A673 (cell line): ENCODE results near the gene CST1. TPM values are rescaled to one million over a fixed set of nuclear protein-coding genes. Genes with fewer than 3 reads are reported as not detected.
"Not testable (repeated sequence)": the region's sequence is repeated elsewhere in the genome, so short reads cannot be mapped to it uniquely, and the experiment has no call there.

Experiments used
- BruUV-seq: library from RNA; stranded (reverse); fragments of 400-500 nt; replicated peaks from 2 replicates; lab custom pipeline; 2021; lab: Mats Ljungman, UMichigan
- CTCF ChIA-PET: fragments of 300-600 bp; sonication (Branson Sonifier 250); formaldehyde crosslinking; loops from one replicate; lab custom pipeline; 2022; ENCODE audit warnings: antibody characterized with exemption; lab: Charles Lee
- POLR2A ChIA-PET: fragments of 300-600 bp; sonication (Branson Sonifier 250); formaldehyde crosslinking; loops from one replicate; lab custom pipeline; 2022; ENCODE audit warnings: antibody characterized with exemption; ENCODE audit not compliant: low non-redundant PET; lab: Charles Lee
- DNase-seq: peaks from one replicate; pipeline ENCODE4 v3.0.0-alpha.2; 2015; ENCODE audit warnings: low spot score
- H3K27ac ChIP-seq: fragments of 200-600 bp; sonication (generic); 2 replicates; pipeline ENCODE4 v1.5.1; 2016; ENCODE audit warnings: mixed run types, low read depth, mild to moderate bottlenecking, mixed read lengths, antibody characterized with exemption, low read length; ENCODE audit not compliant: poor library complexity, severe bottlenecking
- H3K27me3 ChIP-seq: fragments of 200-600 bp; sonication (generic); replicated peaks from 2 replicates; pipeline ENCODE4 v1.6.1; 2017; ENCODE audit warnings: mixed run types, low read depth, mild to moderate bottlenecking, mixed read lengths, antibody characterized with exemption, low read length; ENCODE audit not compliant: insufficient read depth, poor library complexity
- H3K36me3 ChIP-seq: fragments of 200-600 bp; sonication (generic); 2 replicates; pipeline ENCODE4 v1.6.1; 2016; ENCODE audit warnings: mixed run types, mild to moderate bottlenecking, mixed read lengths, antibody characterized with exemption, low read length; ENCODE audit not compliant: insufficient read depth, poor library complexity, severe bottlenecking
- H3K4me1 ChIP-seq: fragments of 200-600 bp; sonication (generic); 2 replicates; pipeline ENCODE4 v1.6.1; 2017; ENCODE audit warnings: mixed run types, mild to moderate bottlenecking, mixed read lengths, antibody characterized with exemption, low read length; ENCODE audit not compliant: insufficient read depth, poor library complexity, severe bottlenecking
- H3K4me3 ChIP-seq: fragments of 200-600 bp; sonication (generic); 2 replicates; pipeline ENCODE4 v1.5.1; 2016; ENCODE audit warnings: low read depth, mixed run types, mild to moderate bottlenecking, mixed read lengths, low read length; ENCODE audit not compliant: poor library complexity, severe bottlenecking
- H3K9me3 ChIP-seq: fragments of 200-600 bp; sonication (generic); 2 replicates; pipeline ENCODE4 v1.6.1; 2016; ENCODE audit warnings: mixed run types, low read depth, mild to moderate bottlenecking, mixed read lengths, antibody characterized with exemption, low read length; ENCODE audit not compliant: poor library complexity, severe bottlenecking
- EZH2 ChIP-seq: fragments of 200-600 bp; sonication (generic); IDR thresholded peaks from 2 replicates; pipeline ENCODE4 v1.6.1; 2017; ENCODE audit warnings: borderline replicate concordance, low read depth, mild to moderate bottlenecking, mixed read lengths, antibody characterized with exemption, low read length; ENCODE audit not compliant: poor library complexity, severe bottlenecking
- intact Hi-C: fragments of 100-400 bp; cut with micrococcal nuclease; formaldehyde crosslinking; loops from one replicate; pipeline ENCODE4 v1.10.0; 2022; ENCODE audit not compliant: unreplicated experiment
- total RNA-seq: library from RNA; stranded (reverse); gene quantifications from 2 replicates; pipeline ENCODE4 v1.2.3, GENCODE V29; 2021
- TF ChIP-seq, protein P1 (sequence below): fragments of 300-800, 200-600 bp; sonication (generic); conservative IDR thresholded peaks from 2 replicates; pipeline ENCODE4 v1.5.1; 2017; ENCODE audit warnings: low read depth, mild to moderate bottlenecking, antibody characterized with exemption, low read length, moderate library complexity, mixed read lengths

Gene CST1
- total RNA-seq, 1 experiment from 2014 or later: not detected

DNA sequence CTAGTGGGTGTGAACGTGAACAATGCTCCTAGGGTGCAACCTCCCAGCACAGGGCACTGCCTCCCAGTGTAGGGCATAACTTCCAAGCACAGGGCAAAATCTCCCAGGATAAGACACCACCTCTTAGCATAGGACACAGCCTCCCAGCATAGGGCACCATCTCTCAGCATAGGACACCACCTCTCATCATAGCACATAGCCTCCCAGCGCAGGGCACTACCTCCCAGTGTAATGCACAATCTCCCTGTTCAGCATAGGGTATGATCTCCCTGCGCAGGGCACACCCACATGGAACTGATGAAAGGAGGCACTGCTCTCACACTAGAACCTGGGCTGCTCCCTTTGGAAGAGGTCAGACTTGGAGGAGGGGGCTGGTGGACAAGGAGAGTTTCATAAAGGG lies 21.3 kb upstream of the CST1 start:
- CTCF ChIA-PET: no interaction called here
- POLR2A ChIA-PET: no interaction called here
- intact Hi-C loops: no loop called here
- Histone ChIP-seq H3K27ac (no peak overlapping the region), H3K27me3 (peaks cover 8% of the 10 kb centered on the region), H3K4me1 (no peaks in the 10 kb centered on the region), H3K9me3 (no peaks in the 10 kb centered on the region), H3K4me3 (no peak overlapping the region), H3K36me3 (no peaks in the 10 kb centered on the region)
- BruUV-seq: no TSS peak
- TF ChIP-seq, protein P1, sequence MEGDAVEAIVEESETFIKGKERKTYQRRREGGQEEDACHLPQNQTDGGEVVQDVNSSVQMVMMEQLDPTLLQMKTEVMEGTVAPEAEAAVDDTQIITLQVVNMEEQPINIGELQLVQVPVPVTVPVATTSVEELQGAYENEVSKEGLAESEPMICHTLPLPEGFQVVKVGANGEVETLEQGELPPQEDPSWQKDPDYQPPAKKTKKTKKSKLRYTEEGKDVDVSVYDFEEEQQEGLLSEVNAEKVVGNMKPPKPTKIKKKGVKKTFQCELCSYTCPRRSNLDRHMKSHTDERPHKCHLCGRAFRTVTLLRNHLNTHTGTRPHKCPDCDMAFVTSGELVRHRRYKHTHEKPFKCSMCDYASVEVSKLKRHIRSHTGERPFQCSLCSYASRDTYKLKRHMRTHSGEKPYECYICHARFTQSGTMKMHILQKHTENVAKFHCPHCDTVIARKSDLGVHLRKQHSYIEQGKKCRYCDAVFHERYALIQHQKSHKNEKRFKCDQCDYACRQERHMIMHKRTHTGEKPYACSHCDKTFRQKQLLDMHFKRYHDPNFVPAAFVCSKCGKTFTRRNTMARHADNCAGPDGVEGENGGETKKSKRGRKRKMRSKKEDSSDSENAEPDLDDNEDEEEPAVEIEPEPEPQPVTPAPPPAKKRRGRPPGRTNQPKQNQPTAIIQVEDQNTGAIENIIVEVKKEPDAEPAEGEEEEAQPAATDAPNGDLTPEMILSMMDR: no peak
- TF ChIP-seq EZH2: no peak
- no peak for DNase-seq

DNA sequence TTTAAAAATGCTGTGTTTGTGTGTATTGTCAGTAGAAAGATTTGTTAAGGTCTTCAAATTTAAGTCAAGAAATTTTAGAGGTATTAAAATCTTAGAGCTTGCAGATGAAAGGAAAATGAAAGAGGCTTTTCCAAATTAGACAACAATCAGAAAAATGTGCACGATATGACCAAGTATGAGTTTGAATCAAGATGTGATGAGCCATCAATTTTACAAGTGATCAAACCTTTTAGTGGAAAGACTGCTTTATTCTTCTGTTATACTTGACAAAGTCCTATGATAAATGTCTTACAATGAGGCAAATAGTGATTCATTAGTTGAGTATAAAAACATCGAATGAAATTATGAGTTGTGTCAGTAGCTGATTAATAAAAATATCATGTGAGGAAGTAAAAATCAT lies 19.6 kb upstream of the CST1 start:
- CTCF ChIA-PET: no interaction called here

DNA sequence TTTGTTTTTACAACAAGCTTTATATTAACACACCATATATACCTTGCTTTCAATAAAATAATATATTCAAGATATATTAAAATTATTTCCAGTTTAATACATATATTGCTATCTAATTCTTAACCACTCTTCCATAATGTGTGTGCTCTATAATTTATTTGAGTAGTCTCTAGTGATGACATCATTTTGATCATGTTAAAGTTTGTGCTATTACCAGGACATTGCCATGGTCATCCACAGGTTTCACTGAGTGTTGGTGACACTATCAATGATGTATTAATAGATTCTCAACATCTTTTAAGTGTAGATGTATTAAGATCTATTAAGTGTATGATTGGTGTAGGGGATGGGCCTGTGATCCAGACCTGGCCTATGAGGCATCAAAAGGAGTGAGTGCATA lies 17.8 kb upstream of the CST1 start:
- H3K4me1 ChIP-seq, intact Hi-C loops, H3K27ac ChIP-seq, H3K4me3 ChIP-seq, BruUV-seq, DNase-seq, CTCF ChIA-PET, POLR2A ChIA-PET, H3K36me3 ChIP-seq, H3K9me3 ChIP-seq: not testable (repeated sequence)
- H3K27me3 ChIP-seq: peaks cover 14% of the 10 kb centered on the region

More for the DNA sequence above, 19.6 kb upstream of the CST1 start:
- Histone ChIP-seq H3K4me3 (no peak overlapping the region), H3K27me3 (peaks cover 8% of the 10 kb centered on the region), H3K36me3 (no peaks in the 10 kb centered on the region), H3K9me3 (no peaks in the 10 kb centered on the region), H3K4me1 (no peaks in the 10 kb centered on the region), H3K27ac (no peak overlapping the region)
- POLR2A ChIA-PET: no interaction called here
- TF ChIP-seq EZH2: no peak
- TF ChIP-seq, protein P1: no peak
- intact Hi-C loops: no loop called here
- BruUV-seq: no TSS peak
- no peak for DNase-seq

DNA sequence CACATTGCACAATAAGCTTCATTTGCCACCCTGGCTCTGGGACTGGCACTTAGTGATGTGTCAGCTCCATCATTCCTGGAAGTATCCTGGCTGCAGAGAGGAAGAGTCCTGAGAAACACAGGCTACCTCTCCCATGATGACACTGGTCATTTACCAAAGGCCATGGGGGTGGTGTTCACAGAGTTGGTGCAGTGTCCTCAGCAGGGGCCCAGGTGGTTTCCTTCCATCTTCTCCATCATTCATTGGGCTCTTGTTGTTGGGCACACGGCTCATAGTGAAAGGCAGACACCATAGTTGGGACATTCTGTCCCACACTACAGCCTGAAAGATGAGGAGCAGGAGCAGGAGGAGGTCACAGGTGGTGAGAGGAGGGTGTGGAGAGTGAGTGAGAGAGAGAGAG lies 15.8 kb upstream of the CST1 start:
- POLR2A ChIA-PET: interaction anchor here (0.6 kb wide), 1 partner anchor 271 kb away, joined by 3 read pairs; no protein-coding TSS in a partner anchor
- DNase-seq: no peak
- Histone ChIP-seq H3K27me3 (peaks cover 13% of the 10 kb centered on the region), H3K36me3 (no peaks in the 10 kb centered on the region), H3K4me1 (no peaks in the 10 kb centered on the region), H3K27ac (no peak overlapping the region), H3K4me3 (no peak overlapping the region), H3K9me3 (no peaks in the 10 kb centered on the region)
- TF ChIP-seq EZH2: no peak
- TF ChIP-seq, protein P1: no peak
- CTCF ChIA-PET: no interaction called here
- intact Hi-C loops: no loop called here
- no TSS peak for BruUV-seq
